HG02588 (cell line): ENCODE results near the gene RREB1.

ENCODE experiments used
- ATAC-seq: cut with Tn5 transposase; IDR thresholded peaks from one replicate; pipeline ENCODE4 v1.9.1; 2021; ENCODE audit warnings: mild to moderate bottlenecking, moderate library complexity; ENCODE audit not compliant: unreplicated experiment

The RREB1 gene

GRCh38 chr6:7121700-7122241, 14.0 kb downstream of the RREB1 start:
- ATAC-seq = no peak

GRCh38 chr6:7122684-7123083, 14.9 kb downstream of the RREB1 start:
- no peak for ATAC-seq

GRCh38 chr6:7124114-7124513, 16.4 kb downstream of the RREB1 start:
- ATAC-seq = no peak

GRCh38 chr6:7124636-7125035, 16.9 kb downstream of the RREB1 start:
- no peak for ATAC-seq

- ATAC-seq = no peak
These were observed 17.5 kb downstream of the RREB1 start for GRCh38 chr6:7125290-7125689.

GRCh38 chr6:7126754-7127153, 19.0 kb downstream of the RREB1 start:
- no peak for ATAC-seq

GRCh38 chr6:7127680-7128079, 19.9 kb downstream of the RREB1 start:
- ATAC-seq = no peak

- ATAC-seq = no peak
These were observed 21.6 kb downstream of the RREB1 start for GRCh38 chr6:7129360-7129759.

- no peak for ATAC-seq
These were observed 22.2 kb downstream of the RREB1 start for GRCh38 chr6:7129784-7130569.

GRCh38 chr6:7131390-7131789, 23.6 kb downstream of the RREB1 start:
- ATAC-seq = no peak

GRCh38 chr6:7132398-7133035, 24.8 kb downstream of the RREB1 start:
- no peak for ATAC-seq

- no peak for ATAC-seq
These were observed 27.4 kb downstream of the RREB1 start for GRCh38 chr6:7134999-7135745.

GRCh38 chr6:7135755-7136154, 28.0 kb downstream of the RREB1 start:
- ATAC-seq = no peak

- ATAC-seq = peak; percentile 37
These were observed 29.1 kb downstream of the RREB1 start for GRCh38 chr6:7136859-7137334.

GRCh38 chr6:7137335-7138045, 29.7 kb downstream of the RREB1 start:
- ATAC-seq = peak; percentile 32

- ATAC-seq = no peak
These were observed 30.3 kb downstream of the RREB1 start for GRCh38 chr6:7138046-7138531.

GRCh38 chr6:7138921-7139358, 31.2 kb downstream of the RREB1 start:
- no peak for ATAC-seq

GRCh38 chr6:7139835-7140470, 32.2 kb downstream of the RREB1 start:
- ATAC-seq = no peak

GRCh38 chr6:7140631-7141378, 33.0 kb downstream of the RREB1 start:
- ATAC-seq = peak; percentile 67
